Measurements from ENCODE around the gene PIGA.
"Not testable (repeated sequence)": the region's sequence is repeated elsewhere in the genome, so short reads cannot be mapped to it uniquely, and the experiment has no call there.

The PIGA gene

DNA sequence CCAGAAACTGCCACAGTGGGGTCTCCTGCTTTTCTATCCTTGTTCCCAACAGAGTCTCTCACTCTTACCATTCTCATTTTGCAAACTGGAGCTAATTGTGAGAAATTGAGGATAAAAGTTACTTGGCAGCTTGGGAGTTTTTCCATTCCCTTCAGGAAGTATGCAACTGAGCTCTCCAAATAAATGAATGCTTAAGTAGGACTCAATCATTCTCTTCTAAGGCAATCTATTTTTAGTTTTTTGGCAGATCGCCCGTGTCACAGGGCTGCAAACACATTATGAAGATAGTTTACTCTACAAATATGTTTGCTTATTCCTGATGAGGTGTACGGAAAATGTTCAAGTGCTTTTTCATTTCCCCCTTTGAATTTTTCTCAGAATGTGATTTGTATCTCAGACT, 25.2 kb downstream of the PIGA start:
- H3F3A ChIP-seq (ENCODE audit: insufficient read depth, low read length): no peaks in the 10 kb centered on the region
- no peaks in the 10 kb centered on the region for H3K9me3 ChIP-seq (replicated peaks; ENCODE audit: insufficient read depth, low read length)
- TF ChIP-seq, protein P1, sequence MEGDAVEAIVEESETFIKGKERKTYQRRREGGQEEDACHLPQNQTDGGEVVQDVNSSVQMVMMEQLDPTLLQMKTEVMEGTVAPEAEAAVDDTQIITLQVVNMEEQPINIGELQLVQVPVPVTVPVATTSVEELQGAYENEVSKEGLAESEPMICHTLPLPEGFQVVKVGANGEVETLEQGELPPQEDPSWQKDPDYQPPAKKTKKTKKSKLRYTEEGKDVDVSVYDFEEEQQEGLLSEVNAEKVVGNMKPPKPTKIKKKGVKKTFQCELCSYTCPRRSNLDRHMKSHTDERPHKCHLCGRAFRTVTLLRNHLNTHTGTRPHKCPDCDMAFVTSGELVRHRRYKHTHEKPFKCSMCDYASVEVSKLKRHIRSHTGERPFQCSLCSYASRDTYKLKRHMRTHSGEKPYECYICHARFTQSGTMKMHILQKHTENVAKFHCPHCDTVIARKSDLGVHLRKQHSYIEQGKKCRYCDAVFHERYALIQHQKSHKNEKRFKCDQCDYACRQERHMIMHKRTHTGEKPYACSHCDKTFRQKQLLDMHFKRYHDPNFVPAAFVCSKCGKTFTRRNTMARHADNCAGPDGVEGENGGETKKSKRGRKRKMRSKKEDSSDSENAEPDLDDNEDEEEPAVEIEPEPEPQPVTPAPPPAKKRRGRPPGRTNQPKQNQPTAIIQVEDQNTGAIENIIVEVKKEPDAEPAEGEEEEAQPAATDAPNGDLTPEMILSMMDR (IDR thresholded peaks at IDR 0.05; ENCODE audit: low read length): no peak
- TF ChIP-seq EZH2phosphoT487 (IDR thresholded peaks at IDR 0.05; ENCODE audit: low read length): no peak
- no peak for TF ChIP-seq EZH2 (optimal IDR thresholded peaks at IDR 0.05; ENCODE audit: low read depth, low read length)
- H3K4me3 ChIP-seq (ENCODE audit: low read length): no peak overlapping the region
- no peak overlapping the region for H2AFZ ChIP-seq (ENCODE audit: low read length)
- no peak overlapping the region for H3K4me2 ChIP-seq (ENCODE audit: low read depth, low read length)
- no peaks in the 10 kb centered on the region for H3K36me3 ChIP-seq (replicated peaks; ENCODE audit: insufficient read depth, low read length)
- H3K27me3 ChIP-seq (replicated peaks; ENCODE audit: insufficient read depth, low read length): no peaks in the 10 kb centered on the region
- H3K4me1 ChIP-seq (ENCODE audit: low read length): no peaks in the 10 kb centered on the region
- no peak overlapping the region for H3K27ac ChIP-seq (ENCODE audit: low read length)
- H3K9me2 ChIP-seq (replicated peaks; ENCODE audit: insufficient read depth, low read length): no peaks in the 10 kb centered on the region
- no peaks in the 10 kb centered on the region for H3K79me2 ChIP-seq (ENCODE audit: low read length)
- no peak overlapping the region for H3K9ac ChIP-seq (ENCODE audit: low read length)
- no peak for DNase-seq
- no peaks in the 10 kb centered on the region for H4K20me1 ChIP-seq (ENCODE audit: insufficient read depth, low read length)

DNA sequence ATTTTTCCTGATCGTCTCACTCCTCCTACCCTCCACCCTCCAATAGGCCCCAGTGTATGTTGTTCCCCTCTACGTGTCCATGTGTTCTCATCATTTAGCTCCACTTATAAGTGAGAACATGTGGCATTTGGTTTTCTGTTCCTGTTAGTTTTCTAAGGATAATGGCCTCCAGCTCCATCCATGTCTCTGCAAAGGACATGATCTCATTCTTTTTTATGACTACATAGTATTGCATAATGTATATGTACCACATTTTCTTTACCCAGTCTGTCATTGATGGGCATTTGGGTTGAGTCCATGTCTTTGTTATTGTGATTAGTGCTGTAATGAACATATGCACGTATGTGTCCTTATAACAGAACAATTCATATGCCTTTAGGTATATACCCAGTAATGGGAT, 29.4 kb downstream of the PIGA start:
- not testable (repeated sequence) for H3K4me1 ChIP-seq (ENCODE audit: low read length); H3K4me3 ChIP-seq (ENCODE audit: low read length); H3K9ac ChIP-seq (ENCODE audit: low read length); H3K36me3 ChIP-seq (replicated peaks; ENCODE audit: insufficient read depth, low read length); H3K27me3 ChIP-seq (replicated peaks; ENCODE audit: insufficient read depth, low read length); H3F3A ChIP-seq (ENCODE audit: insufficient read depth, low read length); DNase-seq; H3K9me2 ChIP-seq (replicated peaks; ENCODE audit: insufficient read depth, low read length); H4K20me1 ChIP-seq (ENCODE audit: insufficient read depth, low read length); H2AFZ ChIP-seq (ENCODE audit: low read length); H3K4me2 ChIP-seq (ENCODE audit: low read depth, low read length); H3K27ac ChIP-seq (ENCODE audit: low read length); H3K9me3 ChIP-seq (replicated peaks; ENCODE audit: insufficient read depth, low read length); H3K79me2 ChIP-seq (ENCODE audit: low read length)

DNA sequence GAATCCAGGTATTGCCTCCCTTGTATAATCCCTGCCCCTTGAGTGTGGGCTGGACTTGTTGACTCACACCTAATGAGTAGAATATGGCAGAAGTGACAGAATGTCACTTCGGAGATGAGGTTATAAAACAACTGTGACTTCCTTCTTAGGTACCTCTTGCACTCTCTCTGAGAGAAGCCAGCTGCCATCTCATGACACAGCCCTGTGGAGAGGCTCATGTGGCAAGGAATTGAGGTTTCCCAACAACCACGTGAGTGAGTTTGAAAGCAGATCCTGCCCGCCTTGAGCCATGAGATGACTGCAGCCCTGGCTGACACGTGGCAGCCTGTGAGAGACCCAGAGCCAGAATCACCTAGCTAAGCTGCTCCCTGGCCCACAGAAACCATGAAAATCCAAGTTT, 33.4 kb downstream of the PIGA start:
- no peaks in the 10 kb centered on the region for H3K36me3 ChIP-seq (replicated peaks; ENCODE audit: insufficient read depth, low read length)
- H3K79me2 ChIP-seq (ENCODE audit: low read length): no peaks in the 10 kb centered on the region
- no peaks in the 10 kb centered on the region for H3K27me3 ChIP-seq (replicated peaks; ENCODE audit: insufficient read depth, low read length)
- H4K20me1 ChIP-seq (ENCODE audit: insufficient read depth, low read length): no peaks in the 10 kb centered on the region
- H3F3A ChIP-seq (ENCODE audit: insufficient read depth, low read length): no peaks in the 10 kb centered on the region
- no peak overlapping the region for H2AFZ ChIP-seq (ENCODE audit: low read length)
- H3K27ac ChIP-seq (ENCODE audit: low read length): no peak overlapping the region
- DNase-seq: no peak
- H3K4me1 ChIP-seq (ENCODE audit: low read length): no peaks in the 10 kb centered on the region
- no peaks in the 10 kb centered on the region for H3K9me2 ChIP-seq (replicated peaks; ENCODE audit: insufficient read depth, low read length)
- H3K9ac ChIP-seq (ENCODE audit: low read length): no peak overlapping the region
- H3K4me2 ChIP-seq (ENCODE audit: low read depth, low read length): no peak overlapping the region
- TF ChIP-seq, protein P1 (IDR thresholded peaks at IDR 0.05; ENCODE audit: low read length): no peak
- TF ChIP-seq EZH2 (optimal IDR thresholded peaks at IDR 0.05; ENCODE audit: low read depth, low read length) (no peak), EZH2phosphoT487 (IDR thresholded peaks at IDR 0.05; ENCODE audit: low read length) (no peak)
- no peak overlapping the region for H3K4me3 ChIP-seq (ENCODE audit: low read length)
- no peaks in the 10 kb centered on the region for H3K9me3 ChIP-seq (replicated peaks; ENCODE audit: insufficient read depth, low read length)

DNA sequence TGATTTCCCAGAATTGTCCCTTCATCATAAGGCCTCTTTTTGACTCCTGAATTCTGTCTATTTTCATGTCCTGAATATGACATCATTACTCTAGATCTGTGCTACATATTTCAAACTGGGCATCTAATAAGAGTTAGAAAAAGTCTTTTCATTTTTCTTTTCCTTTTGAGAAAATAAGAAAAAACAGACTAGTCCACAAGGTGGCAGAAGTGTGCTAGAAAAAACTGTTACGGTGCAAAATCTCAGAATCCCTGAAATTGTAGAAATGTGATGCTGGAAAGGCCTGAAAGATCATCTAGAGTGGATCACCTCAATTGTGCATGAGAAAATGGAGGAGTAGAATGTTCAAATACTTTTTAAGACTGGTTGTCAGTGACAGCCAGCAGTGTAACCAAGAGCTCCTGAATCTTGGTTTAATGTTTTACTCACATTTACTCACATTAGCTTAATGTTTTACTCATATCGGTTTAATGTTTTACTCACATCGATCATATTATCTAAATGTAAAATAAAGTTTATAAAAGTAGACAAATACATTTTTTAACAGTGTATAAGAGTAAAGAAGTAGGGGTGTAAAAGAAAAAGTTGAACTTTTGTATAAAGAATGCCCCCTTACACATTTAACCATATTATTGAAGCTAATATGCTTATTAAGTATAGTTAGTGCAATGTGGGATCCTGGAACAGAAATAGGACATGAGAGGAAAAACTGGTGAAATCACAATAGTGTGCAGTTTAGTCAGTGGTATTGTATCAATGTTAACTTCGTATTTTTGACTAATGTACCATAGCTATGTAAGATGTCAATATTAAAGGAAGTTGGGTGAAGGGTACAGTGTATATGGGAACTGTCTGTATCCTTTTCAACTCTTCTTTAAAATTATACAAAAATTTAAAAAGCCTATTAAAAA, 35.1 kb downstream of the PIGA start:
- Histone ChIP-seq H3K9ac (ENCODE audit: low read length) (no peak overlapping the region), H3K4me2 (ENCODE audit: low read depth, low read length) (no peak overlapping the region), H3F3A (ENCODE audit: insufficient read depth, low read length) (no peaks in the 10 kb centered on the region), H3K9me2 (replicated peaks; ENCODE audit: insufficient read depth, low read length) (no peaks in the 10 kb centered on the region), H3K36me3 (replicated peaks; ENCODE audit: insufficient read depth, low read length) (no peaks in the 10 kb centered on the region), H3K9me3 (replicated peaks; ENCODE audit: insufficient read depth, low read length) (no peaks in the 10 kb centered on the region), H3K27me3 (replicated peaks; ENCODE audit: insufficient read depth, low read length) (no peaks in the 10 kb centered on the region), H3K27ac (ENCODE audit: low read length) (no peak overlapping the region), H3K4me1 (ENCODE audit: low read length) (no peaks in the 10 kb centered on the region), H3K79me2 (ENCODE audit: low read length) (no peaks in the 10 kb centered on the region), H3K4me3 (ENCODE audit: low read length) (no peak overlapping the region), H2AFZ (ENCODE audit: low read length) (no peak overlapping the region), H4K20me1 (ENCODE audit: insufficient read depth, low read length) (no peaks in the 10 kb centered on the region)
- TF ChIP-seq, protein P1 (IDR thresholded peaks at IDR 0.05; ENCODE audit: low read length): peak; percentile 39
- no peak for TF ChIP-seq EZH2 (optimal IDR thresholded peaks at IDR 0.05; ENCODE audit: low read depth, low read length)
- DNase-seq: no peak
